ENCODE results near the gene C1QTNF5.

C1QTNF5 gene

DNA sequence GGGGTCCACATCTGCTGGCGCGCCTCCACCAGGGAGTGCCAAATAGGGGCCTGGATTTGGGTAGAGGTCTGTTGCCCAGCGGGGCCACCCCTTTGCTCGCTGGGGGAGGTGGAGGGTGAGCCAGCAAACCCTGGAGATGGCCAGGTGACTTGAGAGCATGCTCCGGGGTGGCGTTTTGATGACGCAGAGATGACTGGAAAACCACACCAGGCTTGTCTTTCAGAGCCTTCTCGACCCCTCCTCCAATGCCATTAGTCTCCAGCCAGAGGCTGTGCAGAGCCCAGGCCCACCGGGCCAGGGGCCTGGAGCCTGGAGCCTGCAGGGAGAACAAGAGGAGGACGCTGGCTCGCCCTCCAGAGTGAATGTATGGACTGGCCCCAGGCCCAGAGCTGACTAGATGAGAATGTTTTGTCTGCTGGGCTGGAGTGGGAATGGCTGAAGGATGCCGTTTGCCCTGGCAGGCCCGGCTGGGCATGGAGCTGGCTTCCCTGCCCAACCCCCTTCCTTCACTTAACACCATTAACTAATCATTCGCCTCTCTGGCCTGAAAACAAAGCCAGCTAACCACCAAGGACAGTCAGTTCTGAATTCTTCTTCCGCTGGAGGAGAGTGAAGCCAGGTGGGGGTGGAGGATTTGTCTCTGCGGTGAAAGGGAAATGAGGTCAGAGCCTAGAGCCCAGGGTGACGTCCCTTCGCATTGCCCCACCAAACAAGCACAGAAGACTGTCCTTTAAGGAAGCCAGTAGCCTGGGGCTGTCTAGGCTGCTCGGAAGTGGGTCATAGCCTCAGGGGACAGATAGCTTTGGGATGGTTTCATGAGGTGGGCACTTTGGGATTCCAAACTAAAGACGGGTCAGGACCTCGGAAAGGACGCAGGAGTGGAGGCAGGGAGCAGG, 22.2 kb downstream of the C1QTNF5 start:
- DNase-seq (ENCODE audit: low read depth in 3 of 3) = no peak

DNA sequence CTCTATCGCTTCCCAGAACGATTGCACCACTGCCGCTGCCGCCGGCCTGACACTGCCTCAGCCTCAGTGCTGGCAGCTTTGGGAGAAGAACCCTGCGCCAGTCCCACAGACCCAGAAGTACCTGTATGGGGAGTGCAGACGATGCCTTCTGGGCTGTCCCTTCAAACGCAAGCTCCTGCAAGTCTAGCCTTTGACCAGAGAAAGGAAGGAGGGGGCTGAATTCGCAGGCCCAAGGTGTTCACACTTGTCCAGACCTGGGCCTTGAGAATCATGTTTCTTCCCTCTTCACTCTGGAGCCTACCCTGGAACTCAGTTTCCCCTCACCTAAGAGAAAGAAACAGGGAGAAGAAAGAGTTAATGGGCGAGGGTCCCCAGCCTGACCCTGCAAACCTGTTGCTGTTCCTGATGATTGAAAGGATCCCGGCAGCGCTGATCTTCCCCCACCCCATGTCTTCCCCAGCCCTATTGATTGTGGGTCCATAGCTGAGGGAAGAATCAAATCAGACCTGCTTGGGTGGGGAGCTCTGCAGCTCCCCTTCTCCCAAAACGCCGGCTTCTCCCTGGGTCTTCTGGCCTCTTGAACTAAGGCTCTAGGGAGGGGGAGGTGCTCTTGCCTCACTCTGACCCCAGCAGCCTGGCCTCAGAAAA, 23.0 kb downstream of the C1QTNF5 start:
- no peak for DNase-seq (ENCODE audit: low read depth in 3 of 3)

DNA sequence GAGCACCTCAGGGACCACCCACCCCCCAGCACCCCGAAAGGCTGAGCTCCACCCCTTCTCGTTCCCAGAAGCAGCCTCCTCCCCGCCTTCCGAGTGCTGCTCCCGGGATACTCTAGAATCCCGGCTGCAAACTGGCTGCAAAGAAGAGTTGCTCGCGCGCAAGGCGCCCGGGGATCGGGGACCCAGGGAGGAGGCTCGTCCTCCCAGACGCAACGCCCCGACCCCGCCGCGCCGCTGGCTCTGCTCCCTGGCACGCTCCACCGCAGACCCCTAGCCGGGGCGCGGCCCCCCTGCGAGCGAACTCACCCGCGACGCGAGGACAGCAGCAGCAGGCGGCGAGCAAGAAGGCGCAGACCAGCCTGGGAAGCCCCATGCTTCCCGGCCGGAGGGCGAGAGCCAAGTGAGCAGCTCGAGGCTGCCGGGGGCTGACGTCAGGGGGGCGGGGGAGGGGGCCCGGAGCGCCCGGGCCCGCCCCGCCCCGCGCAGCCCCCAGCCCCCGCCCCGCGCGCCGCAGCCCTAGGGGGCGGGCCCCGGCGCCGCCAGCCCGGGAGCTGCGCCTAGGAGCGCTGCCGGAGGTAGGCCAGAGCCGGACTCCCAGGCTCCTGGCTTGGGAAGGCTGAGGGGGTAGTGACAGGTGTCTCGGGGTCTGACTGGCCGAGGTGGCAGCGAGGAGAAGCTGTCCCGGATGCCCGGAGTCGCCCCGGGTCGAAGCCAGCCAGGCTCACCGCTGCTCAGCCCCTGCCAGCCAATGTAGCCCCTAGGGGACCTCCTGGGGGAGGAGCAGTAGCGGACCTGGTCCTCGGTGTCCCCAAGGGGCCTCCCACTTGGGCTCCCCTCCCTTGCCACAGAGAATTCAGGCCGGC, 23.7 kb downstream of the C1QTNF5 start, which contains the start of gene MCAM:
MCAM (minus strand) TSS at position 402 of the 863 bp plus-strand sequence; CDS start at position 373, 29 bp downstream.
- no peak for DNase-seq (ENCODE audit: low read depth in 3 of 3)

- DNase-seq (ENCODE audit: low read depth in 3 of 3) = no peak
Measured at GRCh38 chr11:119316016-119316728, 24.5 kb downstream of the C1QTNF5 start.

- DNase-seq (ENCODE audit: low read depth in 3 of 3) = no peak
Measured at GRCh38 chr11:119315131-119316015, 25.3 kb downstream of the C1QTNF5 start.

DNA sequence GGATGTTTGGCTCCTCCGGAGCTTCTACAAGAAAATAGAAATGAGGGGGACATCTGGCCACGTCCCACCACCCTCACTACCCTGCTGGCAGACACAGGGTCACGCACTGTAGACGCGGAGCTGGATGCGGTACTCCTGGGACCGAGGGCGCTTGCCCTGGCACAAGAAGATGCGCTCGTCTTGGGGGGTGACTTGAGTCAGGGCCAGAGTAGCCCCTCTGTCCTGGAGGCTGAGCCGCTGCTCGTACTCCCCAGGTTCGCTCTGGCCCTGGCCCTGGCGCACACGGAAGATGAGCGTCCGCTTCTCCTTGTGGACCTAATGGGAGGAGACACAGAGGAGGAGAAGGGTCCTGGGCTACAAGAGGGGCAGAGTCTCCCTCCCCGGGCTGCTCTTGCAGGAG, 26.0 kb downstream of the C1QTNF5 start:
- DNase-seq (ENCODE audit: low read depth in 3 of 3) = no peak

- no peak for DNase-seq (ENCODE audit: low read depth in 3 of 3)
Measured at GRCh38 chr11:119310682-119311052, 30.0 kb downstream of the C1QTNF5 start.

- DNase-seq (ENCODE audit: low read depth in 3 of 3) = no peak
Measured at GRCh38 chr11:119309953-119310681, 30.6 kb downstream of the C1QTNF5 start.

- DNase-seq (ENCODE audit: low read depth in 3 of 3) = no peak
Measured at GRCh38 chr11:119309411-119309810, 31.3 kb downstream of the C1QTNF5 start.

DNA sequence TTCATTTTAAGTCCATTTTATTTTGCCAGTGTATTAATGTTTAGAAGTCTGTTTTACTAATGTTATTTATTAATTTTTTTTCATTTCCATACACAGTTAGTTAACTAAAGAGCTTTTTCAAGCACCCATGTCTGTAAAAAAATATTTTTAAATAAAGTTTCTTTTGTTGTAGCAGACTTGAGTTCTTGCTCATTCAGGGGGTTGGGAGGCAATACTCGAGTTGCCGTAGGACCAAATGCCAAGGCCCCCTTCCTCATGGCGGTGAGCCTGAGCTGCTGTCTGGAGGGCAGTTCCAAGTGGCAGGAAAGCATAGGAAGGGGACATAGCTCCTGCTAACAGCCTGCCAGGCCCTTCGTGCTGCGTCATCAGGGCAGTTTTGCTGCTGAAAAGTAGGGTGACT, 32.7 kb downstream of the C1QTNF5 start:
- DNase-seq (ENCODE audit: low read depth in 3 of 3) = no peak

DNA sequence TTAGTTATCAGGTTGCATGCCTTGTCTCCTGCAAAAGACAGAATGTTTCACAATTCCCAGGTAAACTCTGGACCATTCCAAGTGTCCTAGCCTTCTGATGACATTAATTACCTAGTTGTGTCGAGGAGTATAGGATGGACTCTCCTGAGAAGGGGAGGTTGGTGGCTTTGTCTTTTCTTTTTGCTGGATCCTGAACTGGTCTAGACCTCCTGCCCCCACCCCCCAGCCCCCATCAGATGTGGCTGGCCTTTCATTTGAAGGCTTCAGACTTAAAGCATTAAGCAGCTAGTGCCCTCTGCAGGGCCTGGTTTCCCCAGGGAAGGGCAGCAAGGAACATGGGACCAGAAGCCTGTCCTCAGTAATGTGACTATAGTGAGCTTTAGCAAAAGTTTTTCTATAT, 33.5 kb downstream of the C1QTNF5 start:
- no peak for DNase-seq (ENCODE audit: low read depth in 3 of 3)

DNA sequence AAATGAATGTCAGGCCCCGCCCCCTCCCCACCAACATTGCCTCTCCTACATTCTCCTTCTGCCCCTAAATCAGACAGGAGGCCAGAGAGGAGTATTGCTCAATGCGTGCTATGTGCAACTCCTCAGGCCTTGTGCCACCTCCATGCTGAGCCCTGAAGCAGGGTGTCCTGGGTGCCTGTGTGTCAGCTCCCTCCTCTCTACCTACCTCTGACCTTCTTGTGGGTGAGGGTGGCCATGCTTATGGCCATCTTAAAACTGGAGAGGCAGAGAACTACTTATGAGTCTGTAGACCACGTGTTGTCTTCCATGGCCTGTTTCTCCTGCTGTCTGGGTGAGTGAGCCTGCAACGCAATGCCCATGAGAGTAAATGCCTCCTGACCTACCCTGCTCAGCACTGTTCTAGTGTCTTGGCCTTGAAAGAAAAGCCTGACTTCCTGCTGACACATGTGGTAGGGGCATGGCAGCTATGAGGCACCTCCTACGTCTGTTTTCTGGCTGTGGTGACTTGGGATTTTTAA, 34.3 kb downstream of the C1QTNF5 start:
- no peak for DNase-seq (ENCODE audit: low read depth in 3 of 3)

DNA sequence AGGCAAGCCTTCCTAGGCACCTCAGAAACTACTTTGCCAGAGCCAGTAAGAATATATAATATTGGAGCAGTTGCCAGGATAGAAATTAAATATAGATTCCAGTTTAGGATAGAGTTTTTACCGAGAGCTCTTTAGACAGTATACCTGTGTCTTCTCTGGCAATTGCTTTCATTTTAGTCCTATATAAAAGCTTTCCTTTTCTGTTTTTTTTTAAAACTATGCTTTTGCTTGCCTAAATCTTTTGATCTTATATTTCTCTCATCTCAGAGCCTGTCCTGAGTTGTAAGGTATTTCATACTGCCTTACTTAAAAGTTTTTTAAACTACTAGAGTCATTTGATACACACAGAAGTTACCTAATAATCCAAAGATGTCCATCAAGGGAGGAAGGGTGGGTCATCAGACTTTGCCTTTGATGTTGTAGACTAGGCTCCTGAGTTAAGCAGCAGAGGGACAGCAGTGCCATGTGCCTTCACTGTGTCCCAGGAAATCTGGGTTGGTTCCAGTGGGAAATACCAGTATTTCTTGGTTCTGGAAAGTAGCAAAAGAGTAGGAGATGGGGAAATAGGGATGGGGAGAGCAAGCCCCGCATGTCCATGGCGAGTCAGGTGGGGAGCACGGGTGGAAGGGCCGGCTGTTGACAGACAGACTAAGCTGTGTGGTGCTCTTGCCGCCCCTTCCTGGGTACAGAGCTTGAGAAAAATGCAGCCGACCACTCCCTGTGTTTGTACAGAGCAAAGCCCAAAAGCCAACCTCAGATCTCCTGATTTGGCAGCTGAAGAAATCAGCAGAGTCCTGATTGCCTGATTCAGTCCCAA, 34.9 kb downstream of the C1QTNF5 start:
- DNase-seq (ENCODE audit: low read depth in 3 of 3) = no peak

GRCh38 chr11:119303227-119303718, 37.4 kb downstream of the C1QTNF5 start:
- DNase-seq (ENCODE audit: low read depth in 3 of 3) = no peak

DNA sequence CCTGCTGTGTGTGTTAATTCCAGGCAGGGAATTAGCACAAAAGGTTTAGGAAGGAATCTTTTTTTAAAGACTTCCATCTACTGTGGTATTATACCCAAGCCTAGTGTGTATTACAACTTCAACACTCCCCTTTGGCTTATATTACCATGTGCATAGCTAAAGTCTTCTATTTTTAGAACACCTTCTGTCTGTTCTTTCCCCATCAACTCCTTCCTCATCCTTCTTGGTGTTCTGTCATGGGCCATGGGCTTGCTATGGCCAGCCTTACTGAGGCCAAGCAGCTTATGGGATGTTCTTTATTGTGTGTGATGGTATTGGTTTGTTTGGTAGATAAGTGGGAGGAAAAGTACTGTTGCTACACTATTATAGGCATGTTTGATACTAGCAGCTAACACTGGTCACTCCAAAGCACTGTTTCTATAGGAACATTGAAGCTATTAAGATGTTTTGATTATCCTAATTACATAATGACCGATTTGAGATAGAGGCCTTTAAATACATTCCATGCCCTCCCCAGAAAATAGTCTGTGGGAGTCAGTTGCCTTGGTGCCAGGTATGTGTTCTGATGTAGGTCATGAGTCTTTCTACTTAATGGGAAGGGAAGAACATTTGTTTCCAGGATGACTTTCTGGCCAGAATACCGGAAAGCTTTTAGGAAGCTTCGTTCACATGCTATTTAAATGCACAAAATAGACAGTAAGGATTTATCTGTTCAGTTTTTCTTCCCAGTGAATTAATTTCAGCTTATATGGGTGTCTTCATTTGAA, 40.3 kb downstream of the C1QTNF5 start:
- no peak for DNase-seq (ENCODE audit: low read depth in 3 of 3)

DNA sequence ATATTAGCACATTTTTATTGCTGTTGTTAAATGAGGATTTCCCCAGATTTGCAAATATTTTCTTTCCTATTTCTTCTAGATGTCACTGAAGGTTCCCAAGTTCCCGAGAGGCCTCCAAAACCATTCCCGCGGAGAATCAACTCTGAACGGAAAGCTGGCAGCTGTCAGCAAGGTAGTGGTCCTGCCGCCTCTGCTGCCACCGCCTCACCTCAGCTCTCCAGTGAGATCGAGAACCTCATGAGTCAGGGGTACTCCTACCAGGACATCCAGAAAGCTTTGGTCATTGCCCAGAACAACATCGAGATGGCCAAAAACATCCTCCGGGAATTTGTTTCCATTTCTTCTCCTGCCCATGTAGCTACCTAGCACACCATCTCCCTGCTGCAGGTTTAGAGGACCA, 41.3 kb downstream of the C1QTNF5 start:
- no peak for DNase-seq (ENCODE audit: low read depth in 3 of 3)

DNA sequence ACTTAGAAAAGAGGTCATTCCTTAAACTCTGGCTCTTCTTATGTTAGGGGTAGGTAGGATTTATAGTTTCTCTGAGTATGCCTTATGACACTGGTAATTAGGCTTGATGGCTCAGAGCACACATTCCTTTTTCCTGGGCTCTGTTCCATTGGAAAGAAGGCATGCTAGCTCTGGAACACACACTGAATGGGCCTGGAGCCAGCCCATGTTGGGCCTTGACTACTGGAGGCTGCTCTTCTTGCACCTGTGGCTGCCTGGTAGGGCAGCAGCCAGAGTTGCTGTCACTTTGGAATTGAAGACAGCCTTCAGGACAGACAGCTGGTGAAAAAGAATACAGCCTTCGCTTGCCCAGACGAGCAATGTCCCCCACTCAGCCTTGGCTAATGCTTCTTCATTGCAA, 42.0 kb downstream of the C1QTNF5 start:
- DNase-seq (ENCODE audit: low read depth in 3 of 3) = no peak

DNA sequence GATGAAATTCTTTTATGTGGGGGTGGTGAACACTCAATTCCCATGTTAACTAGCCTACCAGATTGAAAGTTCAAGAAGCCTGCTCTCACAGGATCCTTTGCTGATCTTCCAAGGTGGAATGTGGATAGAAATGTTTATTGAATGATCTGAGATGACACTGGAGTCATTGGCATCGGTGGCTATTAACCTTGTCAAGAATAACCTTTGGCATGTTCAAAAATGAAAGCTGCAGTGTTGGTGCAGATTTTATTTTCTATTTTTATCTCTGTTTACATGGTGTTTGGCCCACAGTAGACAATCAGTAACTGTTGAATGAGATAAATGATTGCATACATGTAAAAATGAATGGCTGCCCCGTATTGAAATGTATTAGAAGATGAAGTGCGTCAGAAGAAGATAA, 42.7 kb downstream of the C1QTNF5 start:
- no peak for DNase-seq (ENCODE audit: low read depth in 3 of 3)

Measured in stimulated activated CD4-positive, alpha-beta T cell treated with anti-CD3 and anti-CD28 coated beads, TNF-alpha, amount 100 ng/mL, for 24 hours (primary cell).